HG03460 (cell line): ENCODE measurements around the gene ACOX3.
"Not testable (repeated sequence)": the region's sequence is repeated elsewhere in the genome, so short reads cannot be mapped to it uniquely, and the experiment has no call there.

Source experiments
- ATAC-seq: cut with Tn5 transposase; IDR thresholded peaks from one replicate; pipeline ENCODE4 v1.9.1; 2021; ENCODE audit not compliant: unreplicated experiment

ACOX3 gene

DNA sequence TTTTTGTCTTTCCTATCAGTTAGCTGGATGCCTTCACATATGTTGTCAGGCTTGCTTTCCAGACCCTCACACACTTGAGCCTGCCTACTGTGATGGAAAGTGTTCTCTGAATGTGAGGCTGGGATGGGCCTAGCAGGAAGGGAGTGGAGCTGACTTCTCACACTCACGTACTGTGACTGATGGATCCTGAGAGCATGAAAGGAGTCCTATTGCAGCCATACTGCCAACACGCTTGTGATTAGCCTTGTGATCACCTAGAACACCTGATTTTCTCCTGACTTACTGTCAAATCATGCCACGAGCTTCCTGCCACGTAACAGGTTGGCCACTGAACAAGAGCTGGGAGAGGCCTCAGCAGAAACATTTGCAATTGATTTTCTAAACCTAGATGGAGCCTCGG lies 49.9 kb downstream of the ACOX3 start:
- no peak for ATAC-seq

GRCh38 chr4:8388528-8388870 lies 52.0 kb downstream of the ACOX3 start:
- no peak for ATAC-seq

DNA sequence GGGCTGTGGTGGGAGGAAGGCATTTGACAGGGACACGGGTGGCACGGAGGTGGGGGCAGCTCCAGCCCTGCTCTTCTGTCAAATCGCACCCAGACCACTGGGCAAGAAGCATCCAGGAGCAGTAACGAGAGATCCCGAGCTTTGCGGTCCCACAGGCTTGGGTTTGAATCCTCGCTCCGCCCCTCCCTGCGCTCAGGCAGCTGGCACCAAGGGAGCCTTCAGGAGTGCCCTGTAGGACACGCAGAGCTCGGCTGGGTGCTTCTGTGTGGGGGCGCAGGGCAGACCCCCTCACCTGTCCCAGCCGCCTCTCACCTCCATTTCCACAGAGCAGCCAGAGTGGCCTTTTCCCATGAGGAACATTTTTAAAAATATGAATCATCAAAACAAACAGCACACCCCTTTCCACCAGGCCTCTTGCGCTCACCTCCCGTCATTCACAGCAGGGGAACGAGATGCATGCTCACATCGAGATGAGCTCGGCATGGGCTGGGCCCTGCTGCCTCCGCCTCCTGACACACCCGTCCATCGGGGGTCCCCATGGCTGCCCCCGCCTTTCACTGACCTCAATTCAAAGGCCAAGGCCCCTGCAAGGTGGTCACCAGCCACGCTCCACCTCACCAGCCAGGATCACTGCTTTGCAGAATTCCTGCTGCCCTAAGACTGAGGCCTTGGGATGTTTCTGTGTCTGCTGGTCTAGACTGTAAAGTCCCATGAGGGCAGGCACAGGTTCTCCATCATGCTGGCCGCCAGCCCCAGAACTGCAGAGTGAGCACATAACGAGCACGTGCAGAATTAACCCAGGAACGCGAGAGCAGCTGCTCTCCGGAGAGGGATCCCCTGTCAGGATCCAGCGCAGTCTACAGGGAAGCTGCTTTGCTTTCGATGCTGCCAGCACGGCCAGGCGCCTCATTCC lies 52.7 kb downstream of the ACOX3 start:
- no peak for ATAC-seq

GRCh38 chr4:8387194-8387593 lies 53.3 kb downstream of the ACOX3 start:
- ATAC-seq = no peak

DNA sequence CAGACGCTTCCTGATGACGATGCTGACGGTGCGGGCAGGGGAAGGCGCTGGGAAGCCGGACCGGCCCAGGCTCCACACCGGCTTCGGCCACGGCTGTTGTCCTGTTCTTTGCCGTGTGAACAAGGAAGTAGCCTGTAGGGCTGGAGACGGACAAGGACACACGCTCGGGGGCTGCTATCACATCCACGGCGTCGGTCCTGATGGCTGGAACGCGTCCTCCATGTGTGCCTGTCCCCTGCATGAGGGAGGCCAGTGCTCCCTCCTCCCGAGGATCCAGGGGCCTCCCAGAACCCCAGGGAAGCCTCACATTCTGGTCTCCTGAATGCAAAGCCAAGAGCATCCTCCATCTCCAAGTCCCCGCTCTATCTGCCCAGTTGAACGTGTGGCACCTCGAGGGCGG lies 53.8 kb downstream of the ACOX3 start:
- ATAC-seq = no peak

- ATAC-seq = not testable (repeated sequence)
These were observed 54.4 kb downstream of the ACOX3 start for GRCh38 chr4:8386131-8386530.

DNA sequence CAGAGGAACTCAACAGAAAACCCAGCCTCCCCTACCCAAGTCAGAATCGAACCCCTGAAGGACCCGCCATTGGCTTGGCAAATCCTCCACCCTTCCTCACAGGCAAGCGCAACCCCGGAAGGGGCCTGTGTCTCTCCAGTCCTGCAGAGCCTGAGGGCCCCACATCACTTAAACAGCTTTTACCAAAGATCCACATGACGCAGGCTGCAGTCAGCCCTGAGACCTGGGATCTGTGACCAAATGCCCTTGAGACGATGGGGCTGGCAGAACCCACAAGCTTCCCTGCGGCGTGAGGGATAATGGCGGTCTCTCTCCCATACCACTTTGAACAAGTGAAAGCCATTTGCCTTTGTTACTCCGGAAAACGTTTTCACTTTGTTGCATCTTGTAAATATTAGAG lies 54.9 kb downstream of the ACOX3 start:
- ATAC-seq = no peak

GRCh38 chr4:8385106-8385505 lies 55.4 kb downstream of the ACOX3 start:
- ATAC-seq = no peak

- no peak for ATAC-seq
These were observed 56.0 kb downstream of the ACOX3 start for GRCh38 chr4:8384397-8385060.

DNA sequence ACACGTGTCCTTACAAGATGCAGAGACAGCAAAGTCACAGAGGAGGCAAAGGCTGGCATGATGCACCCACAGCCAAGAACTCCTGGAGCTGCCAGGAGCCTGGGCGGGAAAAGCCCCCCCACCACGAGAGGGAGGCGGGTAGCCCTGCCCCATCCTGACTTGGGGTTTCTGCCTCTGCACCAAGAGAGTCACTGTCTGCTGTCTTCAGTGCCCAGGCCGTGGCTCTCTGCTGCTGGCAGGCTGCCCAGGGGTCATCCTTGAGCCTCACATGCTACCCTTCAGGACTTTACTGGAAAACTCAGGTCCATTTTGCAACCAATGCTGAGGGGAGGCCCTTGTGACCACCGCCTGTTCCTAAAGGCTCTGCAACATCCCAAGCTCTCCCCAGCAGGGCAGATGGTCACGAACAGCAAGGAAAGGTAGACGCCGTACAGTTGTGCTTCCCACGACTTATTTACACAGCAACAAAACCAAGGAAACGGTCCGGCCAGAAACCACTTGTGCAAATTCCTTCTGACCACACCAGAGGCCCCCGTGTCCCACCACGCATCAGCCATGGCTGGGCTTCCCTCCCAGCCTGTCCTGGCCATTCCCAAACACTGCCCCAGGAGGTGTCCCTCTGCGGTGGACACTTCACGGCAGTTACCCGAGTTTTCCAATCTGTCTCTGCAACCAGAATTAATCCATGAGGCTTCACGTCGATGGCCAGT lies 56.9 kb downstream of the ACOX3 start:
- ATAC-seq = no peak

- no peak for ATAC-seq
These were observed 57.5 kb downstream of the ACOX3 start for GRCh38 chr4:8383016-8383415.

DNA sequence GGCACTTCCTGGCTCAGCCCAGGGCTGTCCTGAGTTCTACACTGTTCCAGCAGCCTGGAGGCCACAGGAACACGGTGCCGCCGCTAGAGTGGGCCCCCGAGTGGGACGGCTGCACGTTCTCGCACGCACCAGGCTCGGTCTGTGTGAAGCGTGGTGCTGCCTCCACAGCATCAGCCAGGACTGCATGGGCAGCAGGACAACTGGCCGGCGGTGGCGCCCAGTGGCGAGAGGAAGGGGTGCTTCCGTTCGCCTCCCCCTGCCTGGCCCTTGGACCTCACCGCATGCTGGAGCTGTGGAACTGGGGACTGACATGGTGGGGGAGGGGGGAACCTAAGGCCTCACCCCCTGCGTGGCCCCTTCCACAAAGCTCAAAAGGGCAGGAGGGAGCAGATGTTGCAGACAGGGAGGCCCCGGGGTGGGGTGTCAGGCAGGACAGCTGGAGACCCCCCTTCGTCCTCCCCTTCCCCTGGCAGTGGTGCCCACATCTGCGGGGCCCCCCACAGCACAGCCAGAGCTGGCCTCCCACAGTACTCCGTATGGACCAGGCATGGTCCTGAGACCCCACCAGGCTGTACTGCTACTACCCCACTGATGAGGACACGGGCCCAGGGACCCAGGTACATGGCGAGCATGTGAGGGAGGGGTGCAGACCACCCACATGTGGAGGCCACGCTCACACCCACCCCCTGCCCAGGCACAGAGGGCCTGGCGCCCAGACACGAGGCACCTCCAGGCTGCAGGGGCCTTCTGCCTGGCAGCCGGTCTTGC lies 58.5 kb downstream of the ACOX3 start:
- no peak for ATAC-seq

DNA sequence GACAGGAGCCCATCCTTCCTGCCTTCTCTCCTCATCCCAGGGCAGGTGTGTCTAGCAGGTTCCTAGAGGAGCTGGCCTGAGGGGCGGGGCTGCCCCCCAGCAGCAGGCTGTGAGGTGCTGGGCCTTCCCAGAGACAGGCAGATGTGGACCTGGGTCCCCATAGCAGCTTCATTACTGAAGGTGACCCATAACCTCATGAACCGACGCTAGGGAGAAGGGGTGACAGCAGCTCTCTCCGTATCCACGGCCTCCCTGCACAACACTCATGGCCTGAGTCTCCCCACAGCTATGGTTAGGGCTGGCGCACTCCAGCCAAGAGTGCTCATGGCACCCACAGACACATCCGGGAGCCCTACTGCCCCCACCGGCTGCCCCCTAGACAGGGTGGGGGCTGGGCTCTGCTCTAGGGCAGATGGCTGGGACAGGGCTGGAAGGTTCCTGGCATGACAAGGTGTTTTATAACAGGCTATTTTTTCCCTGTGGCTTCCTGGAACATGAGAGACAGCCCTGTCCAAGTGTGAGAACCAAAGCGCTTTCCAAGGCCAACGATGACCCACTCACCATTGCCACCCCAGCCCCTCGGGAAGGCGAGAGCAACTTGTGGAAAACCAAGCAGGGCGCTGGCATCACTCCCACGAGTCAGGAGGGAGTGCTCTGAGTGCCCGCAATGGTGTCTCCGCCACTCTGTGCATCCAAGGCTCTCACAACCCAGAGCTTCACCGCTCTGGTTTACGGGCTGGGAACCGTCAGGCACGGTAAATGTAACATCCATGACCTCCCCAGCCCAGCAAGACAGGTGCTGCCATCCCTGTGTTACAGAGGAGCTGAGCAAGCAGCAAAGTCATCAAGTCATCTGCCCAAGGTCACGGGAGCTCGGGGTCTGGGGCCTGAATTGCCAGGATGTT lies 59.8 kb downstream of the ACOX3 start:
- no peak for ATAC-seq

DNA sequence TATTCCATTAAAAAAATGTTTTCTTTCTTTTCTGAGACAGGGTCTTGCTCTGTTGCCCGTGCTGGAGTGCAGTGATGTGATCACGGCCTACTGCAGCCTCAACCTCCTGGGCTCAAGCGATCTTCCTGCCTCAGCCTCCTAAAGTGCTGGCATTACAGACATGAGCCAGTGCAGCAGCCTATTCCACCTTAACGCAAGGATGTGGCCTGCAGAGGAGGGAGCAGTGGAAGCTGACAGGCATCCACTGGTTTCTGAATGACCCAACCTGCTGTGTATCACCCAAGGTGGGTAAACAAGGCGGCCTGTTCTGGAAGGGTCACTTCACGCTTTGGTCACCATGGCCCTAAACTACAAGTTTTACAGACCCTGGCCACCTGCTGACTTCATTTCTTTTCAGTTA lies 60.8 kb downstream of the ACOX3 start:
- ATAC-seq = no peak

DNA sequence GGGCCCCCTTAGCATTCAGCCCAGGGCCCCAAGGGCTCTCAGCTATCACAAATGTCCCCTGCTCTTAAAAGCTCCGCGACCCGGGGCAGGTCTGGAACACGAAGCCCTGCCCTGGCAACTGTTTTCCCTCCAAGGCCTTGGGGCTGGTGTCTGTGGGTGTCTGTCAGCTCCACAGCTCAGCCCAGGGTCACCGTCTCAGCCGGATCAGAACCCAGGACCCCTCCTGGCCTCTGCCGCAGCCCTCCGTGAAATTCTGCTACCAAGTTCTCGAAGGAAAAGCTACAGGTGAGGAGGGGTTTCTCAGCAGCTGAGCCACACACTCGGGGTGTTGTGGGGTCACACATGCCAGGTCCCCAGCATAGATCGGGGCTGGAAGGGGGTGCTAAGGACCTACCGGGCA lies 61.2 kb downstream of the ACOX3 start:
- ATAC-seq = no peak

- no peak for ATAC-seq
These were observed 61.7 kb downstream of the ACOX3 start for GRCh38 chr4:8378776-8379175.

DNA sequence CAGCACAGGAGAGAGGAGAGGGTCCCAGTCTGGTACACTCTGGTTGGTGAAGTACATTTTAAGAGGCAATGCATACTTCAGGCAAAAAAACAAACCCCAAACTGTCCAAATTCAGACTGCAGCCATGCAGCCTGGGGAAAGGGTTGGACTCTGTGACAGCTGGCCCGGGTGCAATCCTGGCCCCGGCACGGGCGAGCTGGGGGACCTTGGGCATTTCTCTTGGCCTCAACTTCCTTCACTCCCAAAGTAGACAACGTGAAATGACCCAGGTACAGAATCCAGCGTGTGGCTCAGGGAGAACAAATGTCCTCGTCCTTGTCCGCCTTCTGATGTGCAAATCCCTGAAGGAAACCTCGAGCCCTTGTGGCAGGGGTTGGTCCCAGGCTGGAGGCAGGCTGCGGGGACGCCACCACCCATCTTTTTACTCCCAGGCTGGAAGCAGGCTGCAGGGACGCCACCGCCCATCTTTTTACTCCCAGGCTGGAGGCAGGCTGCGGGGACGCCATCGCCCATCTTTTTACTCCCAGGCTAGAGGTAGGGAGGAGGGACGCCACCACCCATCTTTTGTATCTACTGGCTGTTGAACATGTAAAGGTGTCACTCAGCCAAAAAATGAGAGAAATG lies 62.3 kb downstream of the ACOX3 start:
- ATAC-seq = no peak

DNA sequence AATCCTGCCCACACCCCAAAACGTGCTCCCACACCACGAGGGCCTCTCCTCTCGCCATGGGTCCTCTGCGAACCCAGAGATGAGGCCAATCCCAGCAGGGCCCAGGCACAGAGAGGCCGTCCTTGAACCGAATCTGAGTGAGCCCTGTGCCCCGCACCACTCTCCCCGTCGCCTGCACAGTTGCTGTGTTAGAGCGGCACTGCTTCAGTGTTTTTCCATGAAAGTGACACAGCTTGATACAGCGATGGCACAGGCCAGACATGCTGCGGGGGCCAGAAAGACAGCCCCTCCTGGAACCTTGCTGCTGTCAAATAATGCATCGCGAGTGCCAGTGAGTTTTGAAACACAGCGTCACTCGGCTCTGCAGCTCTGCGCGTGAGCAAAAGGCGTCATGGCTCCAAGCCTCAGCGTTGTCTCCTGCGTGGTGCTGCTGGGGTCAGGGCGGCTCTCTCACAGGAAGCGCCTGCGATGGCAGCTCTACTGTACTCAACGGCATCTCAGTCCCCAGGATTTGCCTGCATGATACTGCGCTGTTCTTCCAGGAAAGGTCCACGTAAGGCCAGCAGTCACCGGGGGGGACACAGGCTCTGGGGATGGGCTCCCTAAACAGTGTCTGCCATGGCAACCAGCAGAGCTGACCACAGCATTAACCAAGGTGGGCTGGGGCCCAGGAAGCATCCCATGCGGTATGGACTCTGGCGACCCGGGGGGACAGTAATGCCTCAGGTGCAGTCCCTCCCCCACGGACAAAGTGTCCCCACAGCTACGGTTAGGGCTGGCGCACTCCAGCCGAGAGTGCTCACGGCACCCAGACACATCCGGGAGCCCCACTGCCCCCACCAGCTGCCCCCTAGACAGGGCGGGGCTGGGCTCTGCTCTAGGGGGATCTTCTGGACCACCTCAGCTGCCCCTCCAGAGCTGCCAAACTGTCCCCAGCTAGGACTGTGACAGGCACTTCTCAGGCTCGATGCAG lies 63.1 kb downstream of the ACOX3 start:
- no peak for ATAC-seq
